GM23248 (cell line): ENCODE data around the gene DNAH9.

Experiments used
- EZH2 ChIP-seq: fragments of 200-600 bp; sonication (generic); IDR thresholded peaks from 2 replicates; pipeline ENCODE4 v1.6.1; 2018; ENCODE audit warnings: antibody characterized with exemption, mild to moderate bottlenecking; ENCODE audit not compliant: insufficient read depth, poor library complexity, severe bottlenecking
- EZH2phosphoT487 ChIP-seq: fragments of 200-600 bp; sonication (generic); IDR thresholded peaks from 2 replicates; pipeline ENCODE4 v1.6.1; 2018; ENCODE audit warnings: antibody characterized with exemption, moderate library complexity, mild to moderate bottlenecking, low read depth; ENCODE audit not compliant: insufficient read depth

DNA sequence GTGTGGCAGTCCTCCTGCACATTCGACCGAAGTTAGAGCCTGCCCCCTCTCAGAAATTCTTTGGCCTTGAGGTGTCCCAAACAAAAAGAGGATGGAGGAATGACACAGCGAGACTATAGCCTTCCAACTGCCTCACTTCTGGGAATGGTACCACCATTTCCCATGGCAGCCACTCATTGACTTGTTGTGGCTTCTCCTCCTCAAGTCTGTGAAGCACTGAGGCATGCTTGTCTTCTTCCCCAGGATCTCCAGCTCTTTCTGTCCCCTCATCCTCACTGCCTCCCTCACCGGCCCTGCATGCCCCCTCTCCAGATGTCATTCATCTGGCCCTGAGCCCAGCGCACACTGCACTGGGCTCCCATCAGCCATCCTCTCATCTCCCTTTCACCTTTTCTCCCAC, 43.7 kb upstream of the DNAH9 start:
- TF ChIP-seq EZH2 (no peak), EZH2phosphoT487 (no peak)
